HG02970 (cell line): ENCODE results near the gene PRIMA1.

Experiments
- ATAC-seq: cut with Tn5 transposase; IDR thresholded peaks from one replicate; pipeline ENCODE4 v1.9.1; 2021; ENCODE audit warnings: mild to moderate bottlenecking, moderate library complexity, moderate number of reproducible peaks; ENCODE audit not compliant: unreplicated experiment, low FRiP score

PRIMA1 gene

DNA sequence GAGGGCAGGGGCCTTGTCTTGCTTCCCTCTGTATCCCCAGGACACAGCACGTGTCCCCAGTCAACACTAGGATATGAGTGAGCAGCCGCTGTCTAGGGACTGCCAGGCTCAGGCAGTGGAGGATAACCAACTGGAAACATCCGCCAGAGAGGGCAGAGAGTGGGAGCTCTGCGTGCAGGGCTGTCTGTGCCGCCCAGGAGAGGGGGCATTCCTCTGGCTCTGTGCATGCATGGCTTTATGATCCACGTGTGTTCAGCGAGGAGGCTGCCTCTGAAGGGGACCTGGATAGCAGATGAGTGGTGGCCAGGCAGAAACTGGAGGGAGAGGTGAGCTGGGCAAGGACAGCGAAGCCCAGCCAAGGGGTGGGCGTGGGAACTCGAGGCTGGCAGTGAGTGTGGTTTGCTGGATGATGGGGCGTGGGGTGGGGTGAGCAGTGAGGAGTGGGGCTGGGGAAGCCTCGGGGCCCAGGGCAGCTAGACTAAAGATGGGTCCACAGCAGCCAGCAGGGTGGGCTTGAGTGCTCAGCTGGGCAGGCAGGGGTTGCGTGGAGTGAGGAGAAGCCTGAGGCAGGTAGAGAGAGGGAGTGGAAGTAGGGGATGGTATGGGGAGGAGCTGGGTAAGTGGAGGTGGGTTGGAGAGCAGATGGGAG is 72.9 kb downstream of the PRIMA1 start:
- ATAC-seq: no peak

DNA sequence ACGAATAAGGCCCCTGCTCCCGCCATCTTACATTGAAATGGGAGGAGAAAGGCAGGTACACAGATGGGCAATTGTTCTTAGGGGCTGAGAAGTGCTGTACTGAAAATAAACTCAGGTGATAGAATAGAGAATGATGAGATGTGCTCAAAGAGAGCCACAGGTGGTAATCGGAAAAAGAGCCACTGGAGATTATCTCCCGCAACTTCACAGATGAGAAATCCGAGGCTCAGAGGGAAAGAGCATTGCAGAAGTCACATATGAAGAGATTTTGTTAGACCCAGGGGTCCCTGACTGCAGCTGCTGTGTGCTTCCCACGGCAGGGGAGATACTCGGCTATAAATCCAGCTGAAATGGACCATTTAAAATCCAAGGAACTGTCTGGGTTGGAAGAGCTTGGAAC is 73.7 kb downstream of the PRIMA1 start:
- no peak for ATAC-seq

DNA sequence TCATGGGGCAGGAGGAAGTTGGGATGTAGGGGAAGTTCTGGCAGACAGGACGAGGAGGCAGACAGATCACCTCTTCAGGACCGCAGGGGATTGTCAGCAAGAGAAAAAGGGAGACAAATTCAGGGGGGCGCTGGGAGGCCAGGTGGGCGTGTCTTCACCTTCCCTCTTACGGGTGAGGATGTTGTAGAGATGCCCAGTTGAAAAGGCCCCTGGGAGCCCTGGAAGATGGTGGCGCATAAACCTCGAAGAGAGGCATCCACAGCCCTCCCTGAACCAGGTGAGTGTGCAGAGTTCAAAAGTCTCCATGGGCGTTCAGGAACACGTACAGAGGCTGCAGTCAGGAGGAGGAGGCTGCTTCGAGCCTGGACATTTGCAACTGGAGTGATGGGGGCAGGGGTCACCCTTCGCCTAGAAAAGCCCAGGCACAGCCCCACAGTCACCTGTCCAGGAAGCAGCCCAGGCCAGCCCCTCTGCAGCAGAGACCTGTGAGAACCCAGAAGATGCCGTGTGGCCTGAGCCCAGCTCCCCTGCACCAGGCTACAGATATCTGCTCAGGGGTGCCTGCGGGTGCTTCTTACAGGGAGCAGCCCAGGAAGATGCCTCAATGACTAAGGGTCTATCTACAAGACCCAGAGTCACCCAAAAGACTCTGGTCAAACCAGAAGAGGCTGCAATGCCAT is 74.4 kb downstream of the PRIMA1 start:
- no peak for ATAC-seq

DNA sequence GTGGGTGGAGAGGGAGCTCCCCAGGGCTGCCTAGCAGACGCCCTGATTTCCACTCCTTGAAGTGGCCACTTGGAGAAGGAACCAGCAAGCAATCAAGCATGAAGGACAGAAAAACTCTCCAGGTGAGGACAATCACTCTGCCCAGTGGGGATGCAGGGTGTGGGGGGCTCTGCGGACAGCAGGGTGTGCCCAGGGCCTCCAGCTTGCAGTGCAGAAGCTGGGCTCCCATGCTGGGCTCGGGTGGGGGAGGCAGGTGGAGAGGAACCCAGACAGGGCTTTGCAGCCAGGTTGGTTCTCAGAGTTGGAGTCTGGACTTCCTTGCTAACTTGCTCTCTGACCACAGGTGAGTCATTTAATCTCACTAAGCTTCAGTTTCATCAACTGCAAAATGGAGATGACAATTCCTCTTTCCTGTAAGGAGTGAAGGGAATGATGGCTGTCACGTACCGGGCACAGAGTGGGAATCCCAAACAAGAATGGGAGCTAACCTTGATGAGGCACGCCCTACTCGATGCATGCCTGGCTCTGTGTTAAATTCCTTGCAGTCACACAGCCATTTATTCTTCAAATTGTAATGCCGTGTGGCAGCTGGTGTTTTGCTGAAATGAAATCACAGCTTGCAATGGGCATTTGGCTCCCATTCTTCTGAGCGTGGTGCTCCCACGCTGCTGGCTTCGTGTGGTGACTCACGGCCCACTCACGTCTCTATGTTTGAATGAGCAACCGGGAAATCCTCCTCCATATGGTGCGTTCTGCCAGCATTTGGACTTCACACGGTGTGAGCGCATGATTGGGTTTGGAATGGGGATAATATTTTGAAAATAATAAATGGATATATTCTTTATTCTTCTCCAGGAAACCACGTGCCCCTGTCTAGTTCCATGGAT is 75.2 kb downstream of the PRIMA1 start:
- no peak for ATAC-seq

DNA sequence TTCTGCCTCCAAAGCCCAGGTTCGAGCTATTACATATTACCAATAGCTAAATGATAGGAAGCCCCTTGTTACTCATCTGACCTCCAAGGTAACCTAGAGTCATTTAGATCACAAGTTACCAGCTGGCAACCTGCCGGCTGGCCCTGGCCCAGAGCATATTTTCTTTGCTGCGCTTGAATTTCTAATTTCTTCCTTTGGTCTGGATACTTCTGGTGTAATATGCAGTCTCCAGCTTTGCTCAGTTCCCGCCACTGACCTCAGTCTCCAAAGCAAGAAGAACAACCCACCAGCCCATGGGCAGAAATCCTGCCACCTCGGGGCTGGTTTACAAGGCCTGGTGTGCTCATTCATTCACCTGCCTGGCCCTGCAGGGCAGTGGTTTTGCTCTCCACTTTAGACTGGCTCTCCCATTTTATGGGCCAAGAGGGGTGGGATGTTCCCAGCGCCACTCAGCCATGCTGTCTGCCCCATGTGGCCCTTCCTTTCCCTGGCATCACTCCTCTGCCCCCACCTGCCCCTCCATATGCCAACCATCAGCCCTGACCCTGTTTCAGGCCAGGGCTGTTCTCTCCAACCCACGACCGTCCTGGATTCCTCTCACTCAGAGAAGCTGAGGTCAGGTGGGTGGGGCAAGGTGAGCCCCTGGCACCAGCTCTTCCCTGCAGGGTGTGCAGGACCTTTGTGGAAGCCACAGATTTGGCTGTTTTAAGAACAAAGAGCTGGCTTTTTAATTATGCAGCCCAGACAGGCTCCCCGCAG is 76.0 kb downstream of the PRIMA1 start:
- ATAC-seq: no peak

DNA sequence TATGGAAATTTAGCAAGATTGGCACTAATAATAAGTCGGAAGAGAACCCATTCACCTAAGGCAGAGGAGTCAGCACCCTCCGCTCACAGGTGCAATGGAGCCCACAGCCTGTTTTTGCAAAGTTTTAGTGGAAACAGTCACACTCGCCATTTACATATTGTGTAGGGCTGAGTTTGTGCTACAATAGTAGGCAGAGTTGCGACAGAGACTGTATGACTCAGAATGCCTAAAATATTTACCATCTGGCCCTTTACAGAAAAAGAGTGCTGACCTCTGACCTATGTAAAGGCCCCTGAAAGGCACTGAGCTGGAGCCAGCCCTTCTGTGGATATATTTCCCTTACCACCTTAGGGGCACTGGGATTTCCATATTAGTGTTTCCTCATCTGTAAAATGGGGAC is 79.0 kb downstream of the PRIMA1 start:
- no peak for ATAC-seq

DNA sequence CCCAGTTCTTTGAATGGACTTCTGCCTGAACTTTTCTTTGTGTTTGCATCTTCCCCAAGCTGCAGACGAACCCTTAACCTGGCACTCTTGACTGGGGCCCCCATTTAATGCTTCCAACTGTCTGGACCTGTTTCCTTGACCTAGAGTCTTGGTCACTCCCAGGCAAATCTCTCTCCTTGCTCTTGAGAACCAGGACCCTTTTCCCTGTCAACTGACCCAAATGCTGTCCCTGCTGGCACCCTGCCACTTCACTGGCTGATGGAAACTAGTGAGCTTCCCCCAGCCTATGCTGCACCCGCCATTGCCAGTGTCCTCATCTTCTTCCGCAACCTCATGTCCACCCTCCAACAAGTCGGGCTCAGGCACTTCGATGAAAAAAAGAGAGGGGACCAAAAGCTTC is 79.5 kb downstream of the PRIMA1 start:
- ATAC-seq: no peak

DNA sequence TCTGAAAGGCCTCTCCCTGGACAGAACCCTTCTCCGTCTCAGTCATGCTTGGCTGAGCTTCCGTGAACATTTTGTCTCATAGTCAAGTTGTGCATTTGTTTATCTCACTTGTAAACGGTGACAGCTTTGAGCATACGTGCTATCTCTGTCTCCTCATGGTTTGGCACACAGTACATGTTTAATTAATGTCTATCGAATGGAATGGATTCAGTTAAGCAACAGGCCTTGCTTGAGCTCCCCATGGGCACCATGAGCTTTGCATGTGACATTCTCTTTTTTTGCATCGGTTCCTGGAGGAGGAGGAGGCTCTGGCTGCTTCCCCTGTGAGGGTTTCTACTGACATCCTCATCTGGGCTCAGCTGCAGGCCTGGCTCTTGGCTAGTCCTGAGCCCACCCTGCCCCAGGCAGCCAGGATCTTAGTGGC is 80.0 kb downstream of the PRIMA1 start:
- no peak for ATAC-seq

DNA sequence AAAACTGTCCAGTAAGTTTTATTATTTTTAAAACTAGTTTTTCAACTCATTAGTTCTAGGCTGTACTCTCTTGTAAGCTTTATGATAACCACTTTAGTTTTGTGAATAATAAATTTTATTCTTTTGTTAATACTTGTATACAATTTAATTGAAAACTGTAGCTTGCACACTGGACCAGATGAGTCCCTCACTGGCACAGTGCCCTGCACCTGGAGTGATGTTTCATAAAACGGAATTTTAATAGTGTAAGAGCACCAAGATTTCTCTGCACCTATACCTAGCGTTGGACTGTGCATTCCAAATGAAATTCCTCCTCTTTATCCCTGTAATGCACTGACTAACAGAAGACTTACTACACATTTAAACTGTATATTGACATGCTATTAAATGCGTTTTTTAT is 80.8 kb downstream of the PRIMA1 start:
- no peak for ATAC-seq

DNA sequence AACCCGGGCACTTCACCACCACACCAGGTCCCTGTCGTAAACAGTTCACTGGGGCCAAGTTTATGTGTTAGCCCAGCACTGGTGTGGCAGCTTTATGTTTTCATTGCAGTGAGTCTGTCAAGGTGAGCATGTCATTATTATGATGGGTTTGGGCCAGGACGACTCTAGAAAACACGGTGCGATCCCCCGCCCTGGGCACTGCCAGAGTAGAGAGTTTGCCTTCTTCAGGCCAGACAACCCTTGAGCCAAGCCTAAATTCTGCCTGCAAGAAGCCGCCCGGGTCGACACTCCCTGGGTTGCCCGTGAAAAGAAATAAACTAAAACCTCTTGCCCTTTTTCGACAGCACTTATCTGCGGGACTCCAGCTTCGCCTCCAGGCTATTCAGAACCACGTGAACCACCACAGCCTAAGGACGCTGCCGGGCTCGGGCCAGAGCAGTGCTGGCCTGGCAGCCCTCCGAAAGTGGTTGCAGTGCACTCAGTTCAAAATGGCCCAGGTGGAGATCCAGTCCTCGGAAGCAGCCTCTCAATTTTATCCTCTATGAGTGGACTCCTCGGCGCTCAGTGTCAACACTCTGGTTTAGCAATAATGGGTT is 81.8 kb downstream of the PRIMA1 start:
- no peak for ATAC-seq

DNA sequence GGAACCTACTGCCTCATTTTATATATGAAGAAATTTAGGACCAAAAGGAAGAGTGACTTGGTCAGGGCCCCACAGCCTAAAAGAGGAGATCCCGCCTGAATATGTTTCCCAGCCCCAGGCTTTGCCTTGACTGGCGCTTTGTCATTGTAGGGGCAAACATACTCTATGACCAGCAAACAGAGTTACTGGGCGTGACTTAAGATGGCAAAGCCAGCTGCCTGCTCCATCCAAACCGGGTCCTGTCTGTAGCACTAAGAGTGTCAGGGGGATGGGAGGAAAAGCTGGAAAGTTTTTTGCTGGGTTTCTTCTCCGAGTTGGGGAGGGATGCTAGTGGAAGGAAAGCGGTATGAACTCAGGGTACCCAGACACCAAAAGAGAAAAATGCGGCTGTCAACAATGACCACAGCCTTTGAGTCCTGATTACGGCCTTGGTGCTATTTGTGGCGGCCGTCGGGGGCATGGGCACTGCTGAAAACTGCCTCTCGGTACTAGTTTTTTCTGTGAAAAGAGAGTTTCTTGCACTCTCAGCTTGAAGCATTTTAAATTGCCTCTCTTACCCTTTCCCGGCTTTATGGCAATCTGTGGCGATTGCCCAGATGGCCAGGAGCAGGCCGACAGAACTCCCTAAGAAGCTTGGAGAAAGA is 82.7 kb downstream of the PRIMA1 start:
- no peak for ATAC-seq

DNA sequence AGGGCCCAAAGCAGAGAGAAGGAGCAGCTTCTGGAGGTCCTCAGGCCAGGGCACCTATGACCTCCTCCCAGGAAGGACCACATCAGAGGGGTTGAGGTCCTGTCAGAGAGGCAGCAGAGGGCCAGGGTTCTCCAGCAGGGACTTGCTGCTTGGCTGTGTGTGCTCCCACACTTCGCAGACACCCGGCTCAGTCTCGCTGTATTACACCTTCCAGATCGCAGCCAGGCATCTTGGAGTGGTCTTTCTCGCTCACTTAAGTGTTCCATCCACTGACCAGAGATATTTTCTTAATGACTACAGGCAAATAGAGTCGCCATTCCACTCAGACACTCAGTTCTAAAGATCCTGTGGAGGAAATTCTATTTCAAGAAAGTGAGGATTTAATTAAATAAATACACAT is 84.3 kb downstream of the PRIMA1 start:
- ATAC-seq: no peak

DNA sequence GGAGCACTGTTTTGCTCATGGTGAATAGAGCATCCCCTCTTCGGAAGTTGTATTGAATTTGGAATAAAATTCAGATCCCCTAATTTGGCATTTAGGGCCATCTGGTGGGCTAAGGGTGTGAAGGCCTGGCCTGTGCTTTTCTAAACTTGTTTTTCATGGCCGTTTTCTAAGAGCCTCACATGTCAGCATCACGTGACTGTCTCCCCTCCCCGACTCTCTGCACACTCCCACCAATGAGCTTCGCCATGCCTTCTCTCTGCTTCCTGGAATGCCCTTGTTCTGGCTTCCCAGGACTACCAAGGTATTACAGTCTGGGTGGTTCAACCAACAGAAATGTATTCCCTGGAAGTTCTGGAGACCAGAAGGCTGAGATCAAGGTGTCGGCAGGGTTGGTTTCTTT is 85.3 kb downstream of the PRIMA1 start:
- ATAC-seq: no peak

DNA sequence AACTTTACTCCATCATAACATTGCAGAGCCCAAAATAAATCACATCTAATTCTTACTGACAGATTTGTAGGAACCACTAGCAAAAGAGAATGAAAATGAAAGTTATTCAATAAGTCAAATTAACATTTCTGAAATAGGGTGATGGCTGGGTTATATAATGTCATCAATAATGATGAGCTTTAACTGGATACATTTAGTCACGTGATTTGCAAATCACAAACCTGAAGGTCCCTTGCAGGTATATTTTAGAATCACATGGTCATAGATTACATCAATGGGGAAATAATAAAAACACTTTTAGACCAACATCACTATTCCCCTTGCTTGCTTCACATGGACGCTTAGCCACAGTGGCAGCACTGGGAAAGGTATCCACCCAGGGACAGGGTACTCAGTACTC is 86.7 kb downstream of the PRIMA1 start:
- ATAC-seq: no peak

DNA sequence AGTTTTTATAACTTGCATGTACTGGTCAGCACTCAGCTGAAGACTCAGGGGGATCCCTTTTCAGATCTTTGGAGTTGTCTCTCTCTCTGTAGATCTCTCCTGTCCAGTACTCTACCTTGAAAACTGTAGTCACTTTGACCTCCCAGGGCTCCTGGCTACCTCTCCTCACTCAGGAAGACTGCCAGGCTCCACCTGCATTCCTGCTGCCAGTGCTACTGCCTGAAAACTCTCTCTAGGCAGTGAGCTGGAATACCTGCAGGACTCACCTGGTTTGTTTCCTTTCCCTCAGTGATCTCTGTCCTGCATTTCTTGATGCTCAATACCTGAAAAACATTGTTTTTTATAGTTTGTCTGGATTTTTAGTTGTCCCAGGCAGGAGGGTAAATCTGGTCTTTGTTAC is 87.4 kb downstream of the PRIMA1 start:
- no peak for ATAC-seq

DNA sequence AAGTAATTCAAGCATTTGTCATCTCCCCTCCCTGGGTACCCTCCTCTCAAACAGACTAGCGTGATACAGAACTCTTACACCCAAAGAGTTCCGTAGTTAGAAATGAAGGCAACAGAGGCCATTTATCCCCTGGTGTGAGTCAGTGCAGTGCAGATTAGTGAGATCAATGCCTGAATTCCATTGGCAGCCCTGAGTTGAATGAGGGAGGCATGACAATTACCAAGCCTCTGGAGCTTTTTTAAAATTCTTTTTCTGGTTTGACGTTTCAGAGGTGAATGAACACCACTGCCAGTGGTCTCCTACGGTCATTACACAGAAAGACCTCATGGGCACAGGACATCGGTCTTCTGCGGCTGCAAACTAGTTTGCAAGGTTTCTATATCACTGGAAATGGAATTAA is 94.4 kb downstream of the PRIMA1 start:
- ATAC-seq: no peak

DNA sequence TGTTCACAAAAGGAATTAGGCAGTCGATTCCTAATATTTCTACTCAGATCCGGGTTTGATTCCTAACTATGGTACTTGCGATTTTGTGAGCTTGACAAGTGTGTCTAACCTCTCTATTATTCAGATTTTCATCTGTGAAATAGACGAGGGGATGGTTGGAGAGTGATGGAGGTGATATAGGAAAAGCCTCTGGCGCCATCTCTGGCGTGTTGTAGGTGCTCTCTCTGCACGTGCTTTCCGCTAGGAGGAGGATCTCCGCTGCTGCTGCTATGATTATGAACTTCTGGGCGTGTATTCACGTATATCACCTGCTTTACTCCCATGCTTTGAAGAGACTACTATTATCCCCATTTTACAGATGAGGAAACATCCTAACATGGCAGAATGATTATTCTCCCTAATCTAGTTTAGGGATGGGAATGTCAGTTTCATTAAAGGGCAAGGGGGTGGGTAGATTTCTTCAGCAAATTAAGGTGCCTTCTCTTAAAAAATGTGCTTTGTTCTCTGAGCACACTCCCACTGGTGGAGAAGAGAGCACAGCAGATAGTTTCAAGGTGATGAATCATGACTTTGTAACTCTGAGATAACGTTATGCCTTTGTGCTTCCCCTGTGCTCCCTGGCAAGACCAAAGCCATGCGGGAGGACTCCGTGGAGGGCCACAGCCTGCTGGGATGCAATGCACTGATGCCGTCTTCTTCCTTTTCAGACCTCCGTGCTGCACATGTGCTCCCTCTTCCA is 97.1 kb downstream of the PRIMA1 start:
- no peak for ATAC-seq

DNA sequence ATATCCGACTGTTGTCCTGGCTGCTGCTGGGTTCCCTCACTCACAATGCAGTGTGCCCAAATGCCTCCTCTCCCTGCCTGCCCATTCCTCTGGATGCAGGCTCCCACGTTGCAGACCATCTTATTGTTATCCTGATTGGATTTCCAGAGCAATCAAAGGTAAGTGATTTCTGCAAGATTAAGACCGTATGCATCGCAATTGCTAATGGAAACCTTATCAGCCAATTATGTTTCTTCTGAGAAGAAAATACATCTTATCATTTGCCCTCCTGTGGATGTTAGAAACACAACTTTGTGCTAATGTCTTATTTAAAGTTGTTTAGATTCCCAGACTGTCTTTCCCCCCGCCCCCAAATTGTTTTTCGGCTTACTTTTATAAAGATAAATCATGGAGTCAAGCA is 98.1 kb downstream of the PRIMA1 start:
- no peak for ATAC-seq

DNA sequence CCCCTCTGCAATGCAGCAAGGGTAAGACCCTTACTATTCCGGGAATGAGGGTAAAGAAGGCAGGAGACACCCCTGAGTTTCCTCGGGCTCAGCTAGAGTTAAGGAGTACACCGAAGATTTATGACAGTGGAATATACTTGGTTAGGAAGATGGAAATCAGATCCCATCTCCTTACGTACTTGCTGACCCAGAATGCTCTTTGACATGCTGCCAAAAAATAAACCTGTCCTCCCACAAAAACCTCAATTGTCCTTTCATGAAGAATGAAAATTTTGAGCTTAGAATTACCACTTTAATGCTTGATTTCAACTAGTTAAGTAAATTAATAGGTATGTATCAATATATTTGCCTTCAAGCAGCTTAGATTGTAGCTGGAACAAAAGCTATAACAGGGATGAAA is 99.5 kb downstream of the PRIMA1 start:
- ATAC-seq: no peak
